C4-2B (cell line): ENCODE measurements around the gene CDR2L.
"Not testable (repeated sequence)": the region's sequence is repeated elsewhere in the genome, so short reads cannot be mapped to it uniquely, and the experiment has no call there.

Experiments used
- CTCF ChIP-seq: fragments of 450-650 bp; conservative IDR thresholded peaks from 2 replicates; pipeline ENCODE4 v1.5.1; 2017; ENCODE audit warnings: mild to moderate bottlenecking
- ZFX ChIP-seq: fragments of 450-650 bp; IDR thresholded peaks from 2 replicates; pipeline ENCODE4 v1.6.1; 2017

- not testable (repeated sequence) for TF ChIP-seq CTCF, ZFX
Observed at GRCh38 chr17:75025398-75025734, 37.9 kb downstream of the CDR2L start.
